GM19239 (cell line): ENCODE measurements around the gene BOD1L2.

Experiments used
- DNase-seq: peaks from one replicate; pipeline ENCODE4 v3.0.0; 2011; ENCODE audit warnings: low spot score; ENCODE audit not compliant: insufficient read length
- FAIRE-seq: peaks from 2 replicates; lab custom pipeline; 2011; peaks lifted over from hg19 to GRCh38; lab: Jason Lieb, UNC

Gene BOD1L2

GRCh38 chr18:57146956-57147636 lies at the start of gene BOD1L2:
Gene BOD1L2 (plus strand): TSS chr18:57147087. CDS start chr18:57147313, 226 bp downstream.
- no peak for DNase-seq

GRCh38 chr18:57107140-57107832 lies 39.6 kb upstream of the BOD1L2 start:
- no peak for DNase-seq
- no peak for FAIRE-seq

More at GRCh38 chr18:57146956-57147636, at the start of gene BOD1L2:
- no peak for FAIRE-seq

DNA sequence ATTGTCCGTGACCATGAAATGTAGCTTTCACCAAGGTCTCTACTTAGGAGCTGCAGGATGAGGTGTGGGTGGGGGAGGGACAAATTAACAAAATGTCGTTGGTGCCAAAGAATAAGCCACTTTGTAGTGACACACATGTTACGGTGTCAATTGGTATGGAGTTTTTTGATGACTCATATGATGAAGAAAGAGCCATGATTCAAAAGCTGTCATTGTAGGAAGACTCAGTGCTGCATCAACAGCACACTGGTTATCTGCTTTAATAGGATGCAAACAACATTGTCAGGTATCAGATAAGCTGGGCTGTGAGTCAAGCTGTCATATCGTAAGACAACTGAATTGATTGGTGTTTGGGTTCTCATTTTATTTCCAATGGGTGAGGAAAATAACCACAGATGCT lies 36.6 kb upstream of the BOD1L2 start:
- DNase-seq, result no peak
- FAIRE-seq, result no peak

DNA sequence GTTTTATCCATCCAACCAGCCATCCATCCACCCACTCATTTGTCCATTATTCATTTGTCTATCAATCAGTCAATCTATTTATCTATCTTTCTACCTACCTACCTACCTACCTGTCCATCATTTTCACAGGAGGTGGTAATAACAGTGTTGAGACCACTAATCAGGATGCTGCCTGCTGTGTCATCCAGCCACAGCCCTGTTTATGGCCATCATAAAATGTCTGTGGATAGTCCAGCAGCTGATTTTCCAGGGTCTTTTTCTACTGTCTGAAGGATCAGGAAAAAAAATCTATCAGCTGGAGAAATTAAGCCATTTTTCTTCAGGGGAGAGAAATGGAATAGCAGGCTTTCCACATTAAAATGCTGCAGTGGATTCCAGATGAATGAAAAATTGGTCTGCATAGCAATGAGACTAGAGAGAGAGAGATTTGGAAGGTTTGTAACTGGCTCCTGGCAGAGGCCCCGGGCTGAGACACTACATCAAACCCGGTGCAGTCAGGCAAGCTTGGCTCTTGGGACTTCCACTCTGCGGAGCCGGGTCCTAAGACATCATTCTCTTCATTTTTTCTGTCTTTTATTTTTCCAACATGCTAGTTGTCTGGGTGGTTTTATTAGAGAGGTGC lies 33.0 kb upstream of the BOD1L2 start:
- FAIRE-seq (no peak), DNase-seq (no peak)

DNA sequence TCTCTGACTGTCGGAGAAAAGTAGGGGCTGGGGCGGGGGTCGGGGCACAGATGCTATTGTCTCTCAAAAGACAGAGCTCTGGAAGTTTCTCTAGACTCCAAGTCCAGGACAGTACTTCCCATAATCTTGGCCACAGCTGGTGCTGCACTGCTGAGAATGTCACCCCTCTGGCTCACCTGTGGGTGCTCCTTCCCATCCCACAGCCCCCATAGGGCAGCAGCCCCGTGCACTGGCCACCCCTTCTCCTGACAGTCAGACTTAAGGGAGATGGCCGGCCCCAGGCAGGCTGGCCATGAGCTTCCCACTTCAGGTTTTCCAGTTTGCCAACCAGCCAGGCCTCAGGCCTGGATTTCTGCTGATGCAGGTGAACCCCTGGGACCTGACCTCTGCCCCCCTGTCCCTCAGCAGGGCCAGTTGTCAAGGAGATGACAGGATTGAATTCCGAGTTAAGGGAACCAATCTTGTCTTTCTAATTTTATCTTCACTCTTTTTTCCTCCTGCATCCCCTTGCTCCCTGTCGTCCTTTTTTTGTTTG lies 30.2 kb upstream of the BOD1L2 start:
- DNase-seq (no peak), FAIRE-seq (no peak)

DNA sequence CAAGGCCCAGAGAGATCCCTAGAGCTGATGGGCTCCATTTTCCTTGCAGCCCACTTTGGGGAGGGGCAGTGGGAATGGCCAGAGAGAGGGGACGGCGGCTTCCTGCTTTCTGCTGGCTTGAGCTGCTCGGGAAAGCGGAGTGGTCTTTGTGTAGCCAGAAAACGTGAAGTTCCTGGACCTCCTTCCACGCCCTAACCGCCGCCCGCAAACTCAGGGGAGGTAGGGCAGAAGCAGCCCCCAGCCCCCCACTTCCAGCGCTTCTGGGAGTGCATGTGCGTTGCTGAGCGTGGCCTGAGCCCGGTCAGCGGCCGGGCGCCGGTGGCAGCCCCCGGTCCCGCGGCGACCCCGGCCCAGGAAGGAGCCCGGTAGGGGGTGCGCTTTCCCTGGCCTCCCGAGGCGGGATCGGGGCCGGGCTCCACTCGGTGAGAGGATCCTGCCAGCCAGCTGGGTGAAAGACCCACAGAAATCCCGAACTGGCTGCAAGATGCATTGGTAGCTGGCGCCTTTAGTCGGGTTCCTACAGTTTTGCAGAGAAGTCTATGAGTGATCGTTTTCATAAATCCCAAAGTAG lies 25.3 kb upstream of the BOD1L2 start:
- FAIRE-seq (no peak), DNase-seq (no peak)

DNA sequence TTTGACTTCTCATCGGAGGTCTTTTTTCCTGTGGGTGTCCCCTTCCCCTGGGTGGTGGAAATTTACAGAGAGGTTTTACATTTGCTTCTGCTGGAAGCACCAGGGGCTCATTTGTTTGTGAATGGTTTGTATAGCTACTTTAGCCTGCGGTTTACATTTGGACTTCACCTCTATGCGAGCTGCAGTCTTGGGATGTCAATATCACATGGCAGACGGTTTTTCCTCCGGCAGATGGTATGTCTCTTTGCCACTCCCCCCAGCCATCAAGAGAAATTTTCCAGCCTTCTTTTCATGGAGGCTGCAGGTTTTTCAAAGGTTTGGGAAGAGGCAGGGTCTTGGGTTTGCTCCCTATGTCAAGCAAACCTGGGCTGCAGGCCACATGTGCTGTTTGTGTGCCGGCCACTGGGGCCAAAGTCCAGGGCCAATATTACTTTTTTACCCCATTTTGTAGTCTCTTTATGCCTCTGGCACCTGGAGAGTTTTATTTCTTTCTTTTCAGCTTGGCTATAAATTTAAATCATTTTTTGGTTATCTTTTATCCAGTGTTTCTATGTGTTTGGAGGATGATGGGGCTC lies 23.9 kb upstream of the BOD1L2 start:
- DNase-seq, result no peak
- no peak for FAIRE-seq

- DNase-seq (no peak), FAIRE-seq (no peak)
Observed at GRCh38 chr18:57125627-57126026, 21.3 kb upstream of the BOD1L2 start.

GRCh38 chr18:57128220-57128932 lies 18.5 kb upstream of the BOD1L2 start:
- no peak for DNase-seq
- no peak for FAIRE-seq

- FAIRE-seq, result no peak
- DNase-seq, result no peak
Observed at GRCh38 chr18:57131101-57131500, 15.8 kb upstream of the BOD1L2 start.

DNA sequence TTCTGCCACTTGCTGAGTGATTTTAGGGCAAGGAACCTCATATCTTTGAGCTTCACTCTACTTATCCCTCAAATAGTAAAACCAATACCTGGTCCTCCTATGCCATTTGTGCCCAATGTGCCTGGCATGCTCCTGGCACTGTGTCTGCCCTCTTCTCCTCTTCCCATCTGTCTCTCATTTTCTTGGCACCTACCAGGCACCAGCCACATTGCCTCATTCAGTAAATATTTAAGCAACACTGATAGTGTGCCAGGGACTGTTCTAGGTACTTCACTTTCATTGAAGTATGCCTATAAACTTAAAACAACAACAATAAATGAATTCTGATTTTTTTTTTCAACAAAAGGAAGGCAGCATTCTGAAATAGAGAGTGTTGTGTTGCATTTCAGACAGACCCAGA lies 15.1 kb upstream of the BOD1L2 start:
- FAIRE-seq, result no peak
- no peak for DNase-seq

DNA sequence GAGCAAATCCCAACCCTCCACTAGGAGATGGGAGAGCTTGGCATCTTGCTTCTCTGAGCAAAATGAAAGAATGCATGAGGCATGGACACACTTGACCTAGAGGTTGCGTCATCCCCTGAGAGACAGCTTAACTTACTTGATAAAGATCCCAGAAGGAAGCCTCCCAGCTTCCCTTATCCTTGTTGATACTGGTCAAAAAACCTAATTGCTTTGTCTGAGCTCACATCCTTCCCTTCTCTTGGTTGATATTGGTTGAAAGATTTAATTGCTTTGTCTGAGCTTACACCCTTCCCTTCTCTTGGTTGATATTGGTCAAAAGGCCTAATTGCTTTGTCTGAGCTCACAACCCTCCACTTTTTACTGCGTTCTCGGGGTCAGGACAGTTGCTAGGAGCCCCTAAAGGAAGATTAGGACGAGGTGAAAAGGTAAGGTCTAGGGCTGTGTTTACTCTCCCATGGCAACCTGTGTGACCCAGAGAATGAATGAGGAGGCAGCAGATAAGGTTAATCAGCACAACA lies 12.2 kb upstream of the BOD1L2 start:
- no peak for DNase-seq
- no peak for FAIRE-seq

DNA sequence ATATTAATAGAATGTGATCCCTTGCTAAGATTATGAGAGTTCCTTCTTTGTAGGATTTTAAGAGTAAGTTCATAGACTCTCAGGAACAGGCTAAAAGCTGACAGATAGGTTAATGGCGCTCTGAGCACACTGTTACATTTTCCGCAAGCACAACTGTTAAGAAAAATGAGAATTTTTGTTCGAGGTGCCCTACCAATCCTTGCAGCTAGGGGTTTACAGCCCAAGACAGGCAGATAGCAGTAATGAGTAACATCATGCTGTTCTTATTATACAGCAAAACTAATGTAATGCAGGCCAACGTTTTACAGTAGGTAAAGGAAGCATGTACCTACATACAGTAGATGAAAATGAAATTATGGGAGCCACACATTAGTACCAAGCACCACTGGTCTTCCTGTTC lies 11.2 kb upstream of the BOD1L2 start:
- FAIRE-seq, result no peak
- DNase-seq, result no peak

GRCh38 chr18:57137847-57138246 lies 9.0 kb upstream of the BOD1L2 start:
- DNase-seq, result no peak
- FAIRE-seq, result no peak

GRCh38 chr18:57141208-57142129 lies 5.4 kb upstream of the BOD1L2 start:
- DNase-seq, result no peak
- FAIRE-seq, result no peak

- no peak for DNase-seq
- FAIRE-seq, result no peak
Observed at GRCh38 chr18:57142324-57142723, 4.6 kb upstream of the BOD1L2 start.

DNA sequence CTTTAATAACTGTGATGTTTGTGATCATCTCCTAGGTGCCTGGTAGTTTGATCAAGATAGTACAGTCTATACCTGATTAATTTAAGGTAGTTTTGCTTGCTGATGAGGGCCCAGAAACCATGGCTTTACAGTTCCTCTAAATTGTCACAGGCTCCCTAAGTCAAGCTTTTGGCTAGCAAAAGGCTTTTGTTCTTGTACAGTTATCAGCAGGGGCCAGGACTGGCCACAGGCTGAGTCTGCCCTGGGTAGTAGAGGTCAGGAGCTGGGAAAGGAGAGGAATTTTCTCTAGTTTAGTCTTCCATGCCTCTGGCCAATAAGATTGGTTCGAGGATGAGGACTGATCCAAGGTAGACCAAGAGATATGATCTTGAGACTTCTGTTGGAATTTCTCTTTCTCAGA lies 3.6 kb upstream of the BOD1L2 start:
- FAIRE-seq (no peak), DNase-seq (no peak)

GRCh38 chr18:57148263-57148662 lies 1.4 kb downstream of the BOD1L2 start:
- DNase-seq (no peak), FAIRE-seq (no peak)

- no peak for FAIRE-seq
- no peak for DNase-seq
Observed at GRCh38 chr18:57149051-57149450, 2.2 kb downstream of the BOD1L2 start.
